Measurements from ENCODE around the gene ACSL6. TPM values are rescaled to one million over a fixed set of nuclear protein-coding genes. Genes with fewer than 3 reads are reported as not detected.

Gene ACSL6
- total RNA-seq, 2 donors from 2014 or later, result 0.71 to 1.6 TPM

DNA sequence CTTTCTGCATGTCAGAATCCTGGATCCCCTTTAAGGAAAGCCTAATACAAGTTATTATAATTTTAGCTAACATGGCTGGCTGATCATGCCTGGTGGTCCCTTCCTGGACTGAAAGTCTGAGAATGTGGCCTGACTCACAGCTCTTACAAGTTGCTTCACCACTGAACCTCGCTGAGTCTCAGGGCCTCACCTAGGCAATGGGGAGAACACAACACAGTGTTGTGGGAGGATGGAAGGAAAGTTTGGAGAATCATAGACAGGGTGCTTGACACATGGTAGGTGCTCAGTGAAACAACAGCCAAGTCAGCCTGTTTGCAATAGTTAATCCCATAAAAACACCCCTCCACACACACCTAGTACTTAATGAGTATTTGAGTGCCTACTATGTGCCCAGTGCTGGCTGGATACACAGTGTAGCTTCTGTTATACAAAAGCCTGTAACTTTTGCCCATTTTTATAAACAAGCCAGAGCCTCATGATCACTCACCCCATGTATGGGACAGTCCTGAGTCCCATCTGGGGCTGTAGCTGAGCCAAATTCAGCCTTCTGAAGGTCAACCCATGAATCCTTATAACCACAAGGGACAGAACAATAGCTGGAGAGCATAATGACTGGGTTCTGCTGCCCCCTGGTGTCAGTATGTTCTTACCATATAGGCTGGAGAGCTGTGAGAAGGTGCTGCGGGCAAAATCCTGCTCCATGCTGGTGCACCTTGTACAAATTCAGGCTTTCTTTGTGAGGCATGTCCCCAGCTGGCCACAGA lies 3.9 kb downstream of the ACSL6 start:
- H3K27me3 ChIP-seq, result no peaks in the 10 kb centered on the region
- H3K4me1 ChIP-seq, result peaks cover 0 to 38% of the 10 kb centered on the region in 2 donors
- DNase-seq (ENCODE audit: low spot score), result peak; percentile 80
- no peaks in the 10 kb centered on the region for H3K36me3 ChIP-seq
- H3K27ac ChIP-seq, result no peak overlapping the region
- no peaks in the 10 kb centered on the region for H3K9me3 ChIP-seq
- H3K4me3 ChIP-seq, result no peak overlapping the region
- TF ChIP-seq, protein P1, sequence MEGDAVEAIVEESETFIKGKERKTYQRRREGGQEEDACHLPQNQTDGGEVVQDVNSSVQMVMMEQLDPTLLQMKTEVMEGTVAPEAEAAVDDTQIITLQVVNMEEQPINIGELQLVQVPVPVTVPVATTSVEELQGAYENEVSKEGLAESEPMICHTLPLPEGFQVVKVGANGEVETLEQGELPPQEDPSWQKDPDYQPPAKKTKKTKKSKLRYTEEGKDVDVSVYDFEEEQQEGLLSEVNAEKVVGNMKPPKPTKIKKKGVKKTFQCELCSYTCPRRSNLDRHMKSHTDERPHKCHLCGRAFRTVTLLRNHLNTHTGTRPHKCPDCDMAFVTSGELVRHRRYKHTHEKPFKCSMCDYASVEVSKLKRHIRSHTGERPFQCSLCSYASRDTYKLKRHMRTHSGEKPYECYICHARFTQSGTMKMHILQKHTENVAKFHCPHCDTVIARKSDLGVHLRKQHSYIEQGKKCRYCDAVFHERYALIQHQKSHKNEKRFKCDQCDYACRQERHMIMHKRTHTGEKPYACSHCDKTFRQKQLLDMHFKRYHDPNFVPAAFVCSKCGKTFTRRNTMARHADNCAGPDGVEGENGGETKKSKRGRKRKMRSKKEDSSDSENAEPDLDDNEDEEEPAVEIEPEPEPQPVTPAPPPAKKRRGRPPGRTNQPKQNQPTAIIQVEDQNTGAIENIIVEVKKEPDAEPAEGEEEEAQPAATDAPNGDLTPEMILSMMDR (IDR thresholded peaks at IDR 0.05), result peak; percentile 43 to 80

DNA sequence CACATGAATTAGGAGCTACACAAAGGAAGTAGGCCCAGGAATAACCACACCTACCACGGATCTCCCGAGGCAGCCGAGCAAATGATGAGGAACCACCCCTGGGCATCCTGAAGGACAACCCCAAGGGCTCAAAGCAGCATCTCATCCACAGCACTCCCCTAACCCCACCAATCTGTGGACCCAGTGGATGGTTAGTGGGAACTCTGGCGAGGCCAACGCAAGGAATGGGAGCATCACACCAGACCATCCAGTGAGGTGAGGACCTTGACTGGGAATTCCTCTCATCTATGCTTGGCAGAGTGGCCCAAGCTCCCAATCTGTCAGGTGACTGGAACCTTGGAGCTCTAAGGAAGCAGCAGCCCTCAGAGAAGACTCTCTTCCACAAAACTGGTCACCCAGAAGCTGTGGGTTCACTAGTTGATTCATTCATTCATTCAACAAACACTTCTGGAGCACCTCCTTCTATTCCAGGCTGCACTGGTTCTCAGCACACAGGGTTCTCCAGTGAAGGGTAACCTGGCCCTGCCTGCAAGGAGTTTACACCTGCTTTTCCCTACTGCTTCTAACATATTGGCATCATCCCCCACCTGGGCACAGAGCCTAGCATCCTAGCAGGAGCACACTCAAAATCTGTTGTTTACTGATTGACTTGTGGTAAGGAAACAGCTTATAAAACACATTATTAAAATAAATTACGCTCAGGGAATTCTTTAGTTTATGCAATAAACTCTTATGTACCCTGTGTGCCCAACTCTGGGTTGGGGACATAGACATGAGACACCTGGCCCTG lies 4.9 kb downstream of the ACSL6 start:
- no peaks in the 10 kb centered on the region for H3K36me3 ChIP-seq
- TF ChIP-seq, protein P1 (IDR thresholded peaks at IDR 0.05), result no peak
- H3K27me3 ChIP-seq, result no peaks in the 10 kb centered on the region
- H3K27ac ChIP-seq, result no peak overlapping the region
- peaks cover 0 to 39% of the 10 kb centered on the region in 2 donors for H3K4me1 ChIP-seq
- no peak overlapping the region for H3K4me3 ChIP-seq
- no peak for DNase-seq (ENCODE audit: low spot score)
- no peaks in the 10 kb centered on the region for H3K9me3 ChIP-seq

DNA sequence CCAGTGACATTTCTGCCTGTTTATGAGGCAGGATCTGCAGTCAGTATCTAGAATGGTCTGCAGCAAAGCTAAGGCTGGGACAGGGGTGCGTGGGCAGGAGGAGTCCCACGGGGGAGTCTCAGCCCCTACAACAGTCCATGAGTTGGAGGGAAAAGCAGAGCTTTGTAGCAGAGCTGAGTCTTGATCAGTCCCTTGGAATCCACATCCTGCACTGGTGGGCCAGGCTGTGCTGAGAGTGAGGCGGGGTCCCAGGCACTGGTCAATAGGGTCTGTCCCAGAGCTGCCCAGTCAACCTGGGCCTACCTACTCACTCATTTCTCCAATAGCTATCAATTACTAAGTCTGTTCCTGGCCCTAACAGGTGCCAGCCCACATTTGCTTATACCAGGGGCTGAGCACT lies 5.9 kb downstream of the ACSL6 start:
- Histone ChIP-seq H3K4me3 (no peak overlapping the region), H3K27ac (no peak overlapping the region), H3K4me1 (peaks cover 0 to 37% of the 10 kb centered on the region in 2 donors), H3K9me3 (no peaks in the 10 kb centered on the region), H3K27me3 (no peaks in the 10 kb centered on the region), H3K36me3 (no peaks in the 10 kb centered on the region)
- TF ChIP-seq, protein P1 (IDR thresholded peaks at IDR 0.05), result no peak
- DNase-seq (ENCODE audit: low spot score), result no peak

DNA sequence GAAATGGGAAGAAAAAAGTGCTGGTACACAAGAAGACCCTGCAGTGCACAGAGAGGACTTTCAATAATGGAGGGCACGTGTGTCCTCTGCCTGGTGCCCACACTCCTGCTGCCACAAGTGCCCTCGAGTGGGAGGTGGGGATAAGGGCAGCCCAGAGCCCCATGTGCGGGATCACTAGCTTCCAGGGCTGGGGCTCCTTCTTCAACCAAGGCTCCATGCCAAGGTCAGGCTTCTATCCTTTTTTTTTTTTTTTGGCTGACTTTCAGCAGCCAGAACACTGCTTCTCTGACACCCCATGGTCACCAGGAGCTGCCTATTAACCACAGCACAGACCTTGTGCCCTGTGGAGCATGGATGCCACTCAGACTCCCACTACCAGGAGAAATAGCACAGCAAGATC lies 7.5 kb downstream of the ACSL6 start:
- Histone ChIP-seq H3K9me3 (no peaks in the 10 kb centered on the region), H3K27ac (no peak overlapping the region), H3K36me3 (no peaks in the 10 kb centered on the region), H3K27me3 (no peaks in the 10 kb centered on the region), H3K4me1 (peaks cover 0 to 44% of the 10 kb centered on the region in 2 donors), H3K4me3 (no peak overlapping the region)
- no peak for DNase-seq (ENCODE audit: low spot score)
- TF ChIP-seq, protein P1 (IDR thresholded peaks at IDR 0.05), result no peak

DNA sequence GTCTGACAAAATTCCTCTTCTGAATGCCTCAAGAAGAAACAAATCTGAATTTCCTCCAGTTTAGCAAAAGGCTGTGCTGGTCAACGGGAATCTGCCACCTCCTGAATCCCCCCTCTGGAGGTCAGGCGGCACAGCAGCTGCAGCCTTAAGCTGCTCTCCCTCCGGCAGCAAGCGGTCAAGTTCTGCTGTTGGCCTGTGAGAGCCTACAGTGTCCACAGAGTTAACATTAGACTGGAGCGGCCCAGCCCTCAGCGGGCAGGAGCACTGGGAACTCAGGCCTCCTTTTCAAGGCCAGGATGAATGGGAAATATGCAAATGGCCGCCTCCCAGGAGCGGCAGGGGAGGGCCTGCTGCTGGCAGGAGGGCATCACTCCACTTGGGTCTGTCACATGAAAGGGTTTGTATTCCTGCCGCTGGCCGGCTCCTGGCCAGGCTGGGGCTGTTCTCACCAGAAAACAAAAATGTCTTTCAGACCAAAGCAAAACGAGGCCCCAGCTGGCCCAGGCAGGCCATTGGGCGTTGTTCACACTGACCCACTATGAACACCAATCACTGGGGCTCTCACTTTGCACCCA lies 8.2 kb downstream of the ACSL6 start:
- peak overlapping the region; percentile 63 to 66 for H3K27ac ChIP-seq
- H3K36me3 ChIP-seq, result no peaks in the 10 kb centered on the region
- TF ChIP-seq, protein P1 (IDR thresholded peaks at IDR 0.05), result no peak
- no peak for DNase-seq (ENCODE audit: low spot score)
- H3K9me3 ChIP-seq, result no peaks in the 10 kb centered on the region
- no peak overlapping the region for H3K4me3 ChIP-seq
- no peaks in the 10 kb centered on the region for H3K27me3 ChIP-seq
- peaks cover 0 to 44% of the 10 kb centered on the region in 2 donors for H3K4me1 ChIP-seq

All from right atrium auricular region (tissue), 2 donors.